Liver (tissue), 9 donors: Measurements from ENCODE around the gene TMED9. TPM values are rescaled to one million over a fixed set of nuclear protein-coding genes. Genes with fewer than 3 reads are reported as not detected.

Source experiments
- DNase-seq: peaks from one replicate; pipeline ENCODE4 v3.0.0-alpha.2; 2017; ENCODE audit warnings: low spot score
- H3K27ac ChIP-seq, 2 donors: one replicate each; pipeline ENCODE4 v1.7.0; 2013; ENCODE audit warnings: inconsistent platforms in 2 of 2, low read length in 2 of 2, control low read depth in 1 of 2, low read depth in 1 of 2, mild to moderate bottlenecking in 1 of 2
- H3K27me3 ChIP-seq, 4 donors: one replicate each; pipeline versions ENCODE4 v1.6.1 to v1.7.0; 2013; ENCODE audit warnings: low read length in 3 of 4, inconsistent platforms in 1 of 4, mild to moderate bottlenecking in 1 of 4, moderate library complexity in 1 of 4; ENCODE audit not compliant: control insufficient read depth in 4 of 4, insufficient read depth in 4 of 4
- H3K36me3 ChIP-seq, 4 donors: one replicate each; pipeline versions ENCODE4 v1.6.1 to v1.7.0; 2013; ENCODE audit warnings: low read length in 3 of 4, mild to moderate bottlenecking in 3 of 4, low read depth in 1 of 4, moderate library complexity in 1 of 4; ENCODE audit not compliant: control insufficient read depth in 4 of 4, insufficient read depth in 3 of 4
- H3K4me1 ChIP-seq, 4 donors: one replicate each; pipeline versions ENCODE4 v1.6.1 to v1.7.0; 2013; ENCODE audit warnings: low read length in 3 of 4, mild to moderate bottlenecking in 3 of 4, moderate library complexity in 1 of 4; ENCODE audit not compliant: control insufficient read depth in 4 of 4, insufficient read depth in 4 of 4
- H3K4me3 ChIP-seq, 3 donors: one replicate each; pipeline versions ENCODE4 v1.6.1 to v1.7.0; 2013; ENCODE audit warnings: low read length in 3 of 3, control low read depth in 1 of 3, low read depth in 1 of 3, mild to moderate bottlenecking in 1 of 3
- H3K9ac ChIP-seq, 2 donors: one replicate each; pipeline ENCODE4 v1.7.0; 2013; ENCODE audit warnings: low read length in 2 of 2, mild to moderate bottlenecking in 2 of 2, moderate library complexity in 2 of 2, control low read depth in 1 of 2, low read depth in 1 of 2
- H3K9me3 ChIP-seq, 4 donors: one replicate each; pipeline versions ENCODE4 v1.6.1 to v1.7.0; 2013; ENCODE audit warnings: low read length in 3 of 4; ENCODE audit not compliant: control insufficient read depth in 4 of 4
- FOXA1 ChIP-seq: IDR thresholded peaks from 2 replicates; pipeline ENCODE4 v1.6.1; 2016; ENCODE audit warnings: antibody characterized with exemption
- GABPA ChIP-seq, 2 donors: IDR thresholded peaks in 1 of 2; conservative IDR thresholded peaks in 1 of 2; 2 replicates each; pipeline ENCODE4 v1.6.1; 2016; ENCODE audit warnings: antibody characterized with exemption in 2 of 2, mild to moderate bottlenecking in 1 of 2, moderate library complexity in 1 of 2
- HNF4A ChIP-seq, 2 donors: conservative IDR thresholded peaks; 2 replicates each; pipeline ENCODE4 v1.6.1; 2016; ENCODE audit warnings: antibody characterized with exemption in 2 of 2, mild to moderate bottlenecking in 2 of 2
- HNF4G ChIP-seq: IDR thresholded peaks from 2 replicates; pipeline ENCODE4 v1.6.1; 2016; ENCODE audit warnings: antibody characterized with exemption
- JUND ChIP-seq, 2 donors: IDR thresholded peaks; 2 replicates each; pipeline ENCODE4 v1.6.1; 2016; ENCODE audit warnings: antibody characterized with exemption in 2 of 2
- NR2F2 ChIP-seq: IDR thresholded peaks from 2 replicates; pipeline ENCODE4 v1.6.1; 2016; ENCODE audit warnings: antibody characterized with exemption
- RAD21 ChIP-seq, 2 donors: IDR thresholded peaks; 2 replicates each; pipeline ENCODE4 v1.6.1; 2016; ENCODE audit warnings: antibody characterized with exemption in 2 of 2, mild to moderate bottlenecking in 2 of 2
- RXRA ChIP-seq, 2 donors: IDR thresholded peaks; 2 replicates each; pipeline ENCODE4 v1.6.1; 2017 to 2018; ENCODE audit warnings: antibody characterized with exemption in 2 of 2, mild to moderate bottlenecking in 1 of 2
- TAF1 ChIP-seq: conservative IDR thresholded peaks from 2 replicates; pipeline ENCODE4 v1.6.1; 2016; ENCODE audit warnings: antibody characterized with exemption, mild to moderate bottlenecking
- WGBS: extraction: QIAGEN DNeasy Blood & Tissue Kit; methylation state at CpG from one replicate; pipeline ENCODE4 v1.1.7; 2013; 5-methylcytosine and 5-hydroxymethylcytosine counted together
- polyA plus RNA-seq, 2 donors: library from polyadenylated mRNA; stranded (reverse) in 1 of 2; unstranded in 1 of 2; fragments of 200-250 nt in 1 of 2; fragments of >200 nt in 1 of 2; fragmentation: Nextera tagmentation in 1 of 2; extraction: Ambion mirVana in 1 of 2; gene quantifications; one replicate each; pipeline versions ENCODE4 v1.2.1 to v1.2.3, GENCODE V29; 2013 to 2015
- total RNA-seq, 2 donors: library from RNA; depleted of rRNA; stranded (reverse); fragments of >200 nt; gene quantifications; one replicate each; pipeline ENCODE4 v1.2.3, GENCODE V29; 2014
- TF ChIP-seq, protein P1 (sequence below): IDR thresholded peaks from 2 replicates; pipeline ENCODE4 v1.6.1; 2016; ENCODE audit warnings: antibody characterized with exemption
- TF ChIP-seq, protein P2 (sequence below): IDR thresholded peaks from 2 replicates; pipeline ENCODE4 v1.6.1; 2016; ENCODE audit warnings: antibody characterized with exemption
- TF ChIP-seq, protein P3 (sequence below): IDR thresholded peaks from 2 replicates; pipeline ENCODE4 v1.6.1; 2016; ENCODE audit warnings: antibody characterized with exemption
- TF ChIP-seq, protein P4 (sequence below): IDR thresholded peaks from 2 replicates; pipeline ENCODE4 v1.6.1; 2016; ENCODE audit warnings: antibody characterized with exemption, mild to moderate bottlenecking
- TF ChIP-seq, protein P5 (sequence below): fragments of 150-350 bp; IDR thresholded peaks from 2 replicates; pipeline ENCODE4 v1.5.1; 2017; ENCODE audit warnings: improper control_type of control experiment, low read depth, low read length; ENCODE audit not compliant: missing input control
- donor health status: healthy.
- donor health status: healthy.
- donor health status: healthy.
- donor health status: healthy.
- donor health status: healthy.

TMED9 gene
- total and polyA plus RNA-seq, 4 donors = 66.7 to 234 (median 106) TPM

DNA sequence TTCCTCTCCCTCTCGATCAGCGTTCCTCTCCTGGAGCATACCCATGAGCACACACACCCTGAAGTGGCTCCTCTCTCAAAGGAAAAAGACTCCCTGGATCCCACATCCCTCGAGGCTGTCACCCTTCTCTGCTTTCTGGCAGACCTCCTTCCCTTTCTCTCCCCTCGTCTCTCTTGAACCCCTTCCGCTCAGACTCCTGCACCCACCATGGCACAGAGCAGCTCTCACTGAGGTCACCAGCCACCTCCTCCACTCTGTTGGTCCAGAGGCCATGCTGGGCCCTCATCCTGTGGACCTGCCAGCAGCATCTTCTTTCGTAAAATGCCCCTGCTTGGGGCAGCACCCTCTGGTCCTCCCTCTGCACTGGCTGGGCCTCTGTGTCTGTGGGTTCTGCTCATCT is 13.7 kb downstream of the TMED9 start:
- H3K9ac ChIP-seq = no peak overlapping the region
- peaks cover 0 to 12% (median 0%) of the 10 kb centered on the region in 4 donors for H3K36me3 ChIP-seq
- 89% methylated on average over 6 of the region's 6 CpGs for WGBS
- TF ChIP-seq HNF4A (conservative IDR thresholded peaks at IDR 0.05) (no peak), FOXA1 (no peak), NR2F2 (no peak), JUND (IDR thresholded peaks at IDR 0.05) (no peak), HNF4G (no peak), GABPA (IDR thresholded peaks at IDR 0.05 in 1 of 2, conservative IDR thresholded peaks at IDR 0.05 in 1 of 2) (no peak)
- TF ChIP-seq, protein P1, sequence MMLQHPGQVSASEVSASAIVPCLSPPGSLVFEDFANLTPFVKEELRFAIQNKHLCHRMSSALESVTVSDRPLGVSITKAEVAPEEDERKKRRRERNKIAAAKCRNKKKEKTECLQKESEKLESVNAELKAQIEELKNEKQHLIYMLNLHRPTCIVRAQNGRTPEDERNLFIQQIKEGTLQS = no peak
- no peaks in the 10 kb centered on the region for H3K27me3 ChIP-seq
- H3K9me3 ChIP-seq = no peaks in the 10 kb centered on the region
- no peak for DNase-seq
- H3K4me1 ChIP-seq = peaks cover 0 to 18% (median 10%) of the 10 kb centered on the region in 4 donors
- H3K27ac ChIP-seq = no peak overlapping the region
- no peak overlapping the region for H3K4me3 ChIP-seq

DNA sequence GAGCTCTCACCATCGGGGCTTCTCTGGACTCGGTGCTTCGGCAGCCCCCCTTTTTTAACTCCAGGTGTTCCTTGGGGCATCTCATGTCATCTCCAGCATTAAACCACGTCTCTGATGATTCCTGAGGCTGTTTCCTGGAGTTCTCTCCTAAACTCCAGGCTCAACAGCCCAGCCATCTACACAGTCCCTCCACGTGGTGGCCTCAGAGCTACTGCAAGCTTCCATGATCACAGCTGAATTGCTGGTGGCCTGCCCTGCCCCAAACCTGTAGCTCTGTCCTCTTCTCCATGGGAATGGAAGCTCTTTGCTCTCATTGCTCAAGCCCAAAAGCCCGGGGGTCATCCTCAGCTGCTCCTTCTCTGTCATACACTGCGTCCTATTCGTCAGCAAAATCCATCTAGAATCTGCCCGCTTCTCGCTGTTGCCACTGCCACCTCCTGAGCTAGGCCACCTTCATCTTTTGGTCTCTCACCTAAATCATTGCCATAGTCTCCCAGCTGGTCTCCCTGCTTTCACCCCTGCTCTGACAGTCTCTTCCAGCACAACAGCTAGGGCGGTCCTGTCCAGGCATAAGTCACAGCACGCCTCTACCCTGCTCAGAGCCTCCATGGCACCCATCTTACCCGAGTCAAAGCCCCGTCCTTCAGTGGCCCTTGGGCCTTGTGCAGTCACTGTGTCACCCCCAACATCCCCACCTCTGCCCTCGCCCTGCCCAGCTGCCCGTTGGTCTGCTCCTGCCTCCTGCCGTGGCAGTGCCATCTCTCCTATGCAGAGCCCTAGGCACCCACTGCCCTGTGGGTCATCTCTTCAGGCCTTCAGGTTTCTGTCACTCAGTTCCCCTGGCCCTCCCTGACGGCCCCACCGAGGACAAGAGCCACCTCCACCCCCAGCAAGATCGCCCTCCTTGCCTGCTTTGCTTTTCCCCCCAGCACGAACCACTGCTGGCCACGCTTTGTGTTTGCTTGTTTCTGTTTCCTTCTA is 14.4 kb downstream of the TMED9 start:
- no peak for DNase-seq
- H3K9ac ChIP-seq = no peak overlapping the region
- 89% methylated on average over 22 of the region's 22 CpGs for WGBS

More for the DNA sequence above, 14.4 kb downstream of the TMED9 start:
- peaks cover 0 to 11% (median 3%) of the 10 kb centered on the region in 4 donors for H3K4me1 ChIP-seq
- no peaks in the 10 kb centered on the region for H3K9me3 ChIP-seq
- H3K27me3 ChIP-seq = no peaks in the 10 kb centered on the region
- TF ChIP-seq, protein P2, sequence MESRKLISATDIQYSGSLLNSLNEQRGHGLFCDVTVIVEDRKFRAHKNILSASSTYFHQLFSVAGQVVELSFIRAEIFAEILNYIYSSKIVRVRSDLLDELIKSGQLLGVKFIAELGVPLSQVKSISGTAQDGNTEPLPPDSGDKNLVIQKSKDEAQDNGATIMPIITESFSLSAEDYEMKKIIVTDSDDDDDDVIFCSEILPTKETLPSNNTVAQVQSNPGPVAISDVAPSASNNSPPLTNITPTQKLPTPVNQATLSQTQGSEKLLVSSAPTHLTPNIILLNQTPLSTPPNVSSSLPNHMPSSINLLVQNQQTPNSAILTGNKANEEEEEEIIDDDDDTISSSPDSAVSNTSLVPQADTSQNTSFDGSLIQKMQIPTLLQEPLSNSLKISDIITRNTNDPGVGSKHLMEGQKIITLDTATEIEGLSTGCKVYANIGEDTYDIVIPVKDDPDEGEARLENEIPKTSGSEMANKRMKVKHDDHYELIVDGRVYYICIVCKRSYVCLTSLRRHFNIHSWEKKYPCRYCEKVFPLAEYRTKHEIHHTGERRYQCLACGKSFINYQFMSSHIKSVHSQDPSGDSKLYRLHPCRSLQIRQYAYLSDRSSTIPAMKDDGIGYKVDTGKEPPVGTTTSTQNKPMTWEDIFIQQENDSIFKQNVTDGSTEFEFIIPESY = no peak
- TF ChIP-seq TAF1 = no peak
- no peak for TF ChIP-seq HNF4G
- TF ChIP-seq GABPA (IDR thresholded peaks at IDR 0.05 in 1 of 2, conservative IDR thresholded peaks at IDR 0.05 in 1 of 2) = no peak
- TF ChIP-seq, protein P3, sequence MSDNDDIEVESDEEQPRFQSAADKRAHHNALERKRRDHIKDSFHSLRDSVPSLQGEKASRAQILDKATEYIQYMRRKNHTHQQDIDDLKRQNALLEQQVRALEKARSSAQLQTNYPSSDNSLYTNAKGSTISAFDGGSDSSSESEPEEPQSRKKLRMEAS = no peak
- TF ChIP-seq, protein P1 = no peak
- no peak for TF ChIP-seq RAD21 (IDR thresholded peaks at IDR 0.05)
- no peak for TF ChIP-seq FOXA1
- no peak for TF ChIP-seq RXRA (IDR thresholded peaks at IDR 0.05)
- TF ChIP-seq JUND (IDR thresholded peaks at IDR 0.05) = no peak
- TF ChIP-seq, protein P4, sequence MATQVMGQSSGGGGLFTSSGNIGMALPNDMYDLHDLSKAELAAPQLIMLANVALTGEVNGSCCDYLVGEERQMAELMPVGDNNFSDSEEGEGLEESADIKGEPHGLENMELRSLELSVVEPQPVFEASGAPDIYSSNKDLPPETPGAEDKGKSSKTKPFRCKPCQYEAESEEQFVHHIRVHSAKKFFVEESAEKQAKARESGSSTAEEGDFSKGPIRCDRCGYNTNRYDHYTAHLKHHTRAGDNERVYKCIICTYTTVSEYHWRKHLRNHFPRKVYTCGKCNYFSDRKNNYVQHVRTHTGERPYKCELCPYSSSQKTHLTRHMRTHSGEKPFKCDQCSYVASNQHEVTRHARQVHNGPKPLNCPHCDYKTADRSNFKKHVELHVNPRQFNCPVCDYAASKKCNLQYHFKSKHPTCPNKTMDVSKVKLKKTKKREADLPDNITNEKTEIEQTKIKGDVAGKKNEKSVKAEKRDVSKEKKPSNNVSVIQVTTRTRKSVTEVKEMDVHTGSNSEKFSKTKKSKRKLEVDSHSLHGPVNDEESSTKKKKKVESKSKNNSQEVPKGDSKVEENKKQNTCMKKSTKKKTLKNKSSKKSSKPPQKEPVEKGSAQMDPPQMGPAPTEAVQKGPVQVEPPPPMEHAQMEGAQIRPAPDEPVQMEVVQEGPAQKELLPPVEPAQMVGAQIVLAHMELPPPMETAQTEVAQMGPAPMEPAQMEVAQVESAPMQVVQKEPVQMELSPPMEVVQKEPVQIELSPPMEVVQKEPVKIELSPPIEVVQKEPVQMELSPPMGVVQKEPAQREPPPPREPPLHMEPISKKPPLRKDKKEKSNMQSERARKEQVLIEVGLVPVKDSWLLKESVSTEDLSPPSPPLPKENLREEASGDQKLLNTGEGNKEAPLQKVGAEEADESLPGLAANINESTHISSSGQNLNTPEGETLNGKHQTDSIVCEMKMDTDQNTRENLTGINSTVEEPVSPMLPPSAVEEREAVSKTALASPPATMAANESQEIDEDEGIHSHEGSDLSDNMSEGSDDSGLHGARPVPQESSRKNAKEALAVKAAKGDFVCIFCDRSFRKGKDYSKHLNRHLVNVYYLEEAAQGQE = no peak
- no peak for TF ChIP-seq HNF4A (conservative IDR thresholded peaks at IDR 0.05)
- no peak for TF ChIP-seq NR2F2
- TF ChIP-seq, protein P5, sequence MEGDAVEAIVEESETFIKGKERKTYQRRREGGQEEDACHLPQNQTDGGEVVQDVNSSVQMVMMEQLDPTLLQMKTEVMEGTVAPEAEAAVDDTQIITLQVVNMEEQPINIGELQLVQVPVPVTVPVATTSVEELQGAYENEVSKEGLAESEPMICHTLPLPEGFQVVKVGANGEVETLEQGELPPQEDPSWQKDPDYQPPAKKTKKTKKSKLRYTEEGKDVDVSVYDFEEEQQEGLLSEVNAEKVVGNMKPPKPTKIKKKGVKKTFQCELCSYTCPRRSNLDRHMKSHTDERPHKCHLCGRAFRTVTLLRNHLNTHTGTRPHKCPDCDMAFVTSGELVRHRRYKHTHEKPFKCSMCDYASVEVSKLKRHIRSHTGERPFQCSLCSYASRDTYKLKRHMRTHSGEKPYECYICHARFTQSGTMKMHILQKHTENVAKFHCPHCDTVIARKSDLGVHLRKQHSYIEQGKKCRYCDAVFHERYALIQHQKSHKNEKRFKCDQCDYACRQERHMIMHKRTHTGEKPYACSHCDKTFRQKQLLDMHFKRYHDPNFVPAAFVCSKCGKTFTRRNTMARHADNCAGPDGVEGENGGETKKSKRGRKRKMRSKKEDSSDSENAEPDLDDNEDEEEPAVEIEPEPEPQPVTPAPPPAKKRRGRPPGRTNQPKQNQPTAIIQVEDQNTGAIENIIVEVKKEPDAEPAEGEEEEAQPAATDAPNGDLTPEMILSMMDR = no peak
- peaks cover 0 to 14% (median 0%) of the 10 kb centered on the region in 4 donors for H3K36me3 ChIP-seq
- no peak overlapping the region for H3K27ac ChIP-seq
- H3K4me3 ChIP-seq = no peak overlapping the region
